AG04450 (cell line): ENCODE results near the gene MAML2. TPM values are rescaled to one million over a fixed set of nuclear protein-coding genes. Genes with fewer than 3 reads are reported as not detected.

Experiments used
- CTCF ChIA-PET: fragments of 300-600, 350-600 bp; formaldehyde crosslinking; extraction: SDS; loops from one replicate; lab custom pipeline; 2022; ENCODE audit warnings: antibody characterized with exemption, inconsistent platforms; lab: Charles Lee
- POLR2A ChIA-PET: fragments of 350-600 bp; formaldehyde crosslinking; extraction: SDS; loops from one replicate; lab custom pipeline; 2021; ENCODE audit warnings: antibody characterized with exemption, inconsistent platforms; lab: Yijun Ruan, JAX
- DNase-seq: peaks from one replicate; pipeline ENCODE4 v3.0.0-alpha.2; 2011; ENCODE audit warnings: low read depth, low spot score
- H3K27ac ChIP-seq: one replicate; pipeline ENCODE4 v1.5.1; 2012; ENCODE audit warnings: low read depth, low read length, control low read depth
- H3K27me3 ChIP-seq: one replicate; pipeline ENCODE4 v1.6.0; 2012; ENCODE audit warnings: low read length; ENCODE audit not compliant: control insufficient read depth, insufficient read depth
- H3K4me3 ChIP-seq: 2 replicates; pipeline ENCODE4 v1.5.1; 2011; ENCODE audit warnings: mild to moderate bottlenecking, low read depth, low read length, control low read depth
- H3K9me3 ChIP-seq: 2 replicates; pipeline ENCODE4 v1.5.1; 2012; ENCODE audit warnings: low read length; ENCODE audit not compliant: control insufficient read depth, insufficient read depth
- polyA plus RNA-seq: library from polyadenylated mRNA; depleted of rRNA; stranded (reverse); fragments of >200 nt; gene quantifications from 2 replicates; pipeline ENCODE4 v1.2.3, GENCODE V29; 2011
- TF ChIP-seq, protein P1 (sequence below): IDR thresholded peaks from 2 replicates; pipeline ENCODE4 v1.5.1; 2011; ENCODE audit warnings: low read depth, low read length, control low read depth, inconsistent platforms

MAML2 gene
- polyA plus RNA-seq, 1 experiment, result 23.0 TPM

DNA sequence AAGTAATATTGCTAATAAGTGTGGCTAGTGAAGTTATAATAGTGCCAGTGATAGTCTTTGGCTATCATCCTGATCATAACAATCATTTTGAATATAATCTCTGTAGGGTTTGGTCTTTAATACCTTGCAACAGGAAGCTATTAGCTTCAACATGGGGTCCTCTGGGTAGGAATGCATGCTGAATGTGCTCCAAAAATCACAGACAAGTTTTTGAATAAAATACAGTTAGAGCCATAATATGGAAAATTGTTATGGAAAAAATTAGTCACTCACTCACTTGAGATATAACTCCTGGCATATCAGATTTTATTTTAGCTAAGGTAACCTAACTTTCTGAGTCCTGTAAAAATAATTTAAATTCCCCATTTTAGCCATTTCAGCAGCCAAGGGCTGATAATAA lies 323.7 kb downstream of the MAML2 start:
- ChIA-PET POLR2A (no interaction called here), CTCF (interaction anchor here (0.5 to 1.2 kb wide), 3 partner anchors 24 to 324 kb away, joined by 3 to 4 read pairs (median 3); partner anchors contain the start of gene MAML2)
- no peak overlapping the region for H3K27ac ChIP-seq
- no peak for DNase-seq
- H3K9me3 ChIP-seq, result no peaks in the 10 kb centered on the region
- H3K27me3 ChIP-seq, result no peaks in the 10 kb centered on the region
- no peak overlapping the region for H3K4me3 ChIP-seq
- TF ChIP-seq, protein P1, sequence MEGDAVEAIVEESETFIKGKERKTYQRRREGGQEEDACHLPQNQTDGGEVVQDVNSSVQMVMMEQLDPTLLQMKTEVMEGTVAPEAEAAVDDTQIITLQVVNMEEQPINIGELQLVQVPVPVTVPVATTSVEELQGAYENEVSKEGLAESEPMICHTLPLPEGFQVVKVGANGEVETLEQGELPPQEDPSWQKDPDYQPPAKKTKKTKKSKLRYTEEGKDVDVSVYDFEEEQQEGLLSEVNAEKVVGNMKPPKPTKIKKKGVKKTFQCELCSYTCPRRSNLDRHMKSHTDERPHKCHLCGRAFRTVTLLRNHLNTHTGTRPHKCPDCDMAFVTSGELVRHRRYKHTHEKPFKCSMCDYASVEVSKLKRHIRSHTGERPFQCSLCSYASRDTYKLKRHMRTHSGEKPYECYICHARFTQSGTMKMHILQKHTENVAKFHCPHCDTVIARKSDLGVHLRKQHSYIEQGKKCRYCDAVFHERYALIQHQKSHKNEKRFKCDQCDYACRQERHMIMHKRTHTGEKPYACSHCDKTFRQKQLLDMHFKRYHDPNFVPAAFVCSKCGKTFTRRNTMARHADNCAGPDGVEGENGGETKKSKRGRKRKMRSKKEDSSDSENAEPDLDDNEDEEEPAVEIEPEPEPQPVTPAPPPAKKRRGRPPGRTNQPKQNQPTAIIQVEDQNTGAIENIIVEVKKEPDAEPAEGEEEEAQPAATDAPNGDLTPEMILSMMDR, result no peak

DNA sequence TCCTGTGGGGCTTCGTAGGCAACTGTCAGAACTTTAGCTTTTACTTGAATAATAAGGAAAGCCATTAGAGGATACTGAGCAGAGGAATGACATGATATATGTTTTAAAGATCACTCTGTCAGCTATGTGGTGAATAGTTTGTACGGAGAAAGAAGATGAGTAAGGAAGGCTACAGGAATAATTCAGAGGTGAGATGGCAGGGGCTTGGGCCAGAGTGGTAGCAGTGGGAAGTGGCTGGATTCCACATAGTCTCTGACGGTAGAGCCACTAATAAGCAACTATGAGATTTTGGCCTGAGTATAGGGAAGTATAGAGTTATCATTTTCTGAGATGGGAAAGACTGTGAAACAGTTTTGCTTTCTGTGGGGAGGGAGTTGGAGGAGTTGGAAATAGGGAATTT lies 325.1 kb downstream of the MAML2 start:
- no peaks in the 10 kb centered on the region for H3K9me3 ChIP-seq
- H3K4me3 ChIP-seq, result no peak overlapping the region
- no peak overlapping the region for H3K27ac ChIP-seq
- POLR2A ChIA-PET, result no interaction called here
- CTCF ChIA-PET, result interaction anchor here (0.9 kb wide), 1 partner anchor 325 kb away, joined by 5 read pairs; the partner anchor contains the start of gene MAML2
- TF ChIP-seq, protein P1, result no peak
- H3K27me3 ChIP-seq, result no peaks in the 10 kb centered on the region
- no peak for DNase-seq

DNA sequence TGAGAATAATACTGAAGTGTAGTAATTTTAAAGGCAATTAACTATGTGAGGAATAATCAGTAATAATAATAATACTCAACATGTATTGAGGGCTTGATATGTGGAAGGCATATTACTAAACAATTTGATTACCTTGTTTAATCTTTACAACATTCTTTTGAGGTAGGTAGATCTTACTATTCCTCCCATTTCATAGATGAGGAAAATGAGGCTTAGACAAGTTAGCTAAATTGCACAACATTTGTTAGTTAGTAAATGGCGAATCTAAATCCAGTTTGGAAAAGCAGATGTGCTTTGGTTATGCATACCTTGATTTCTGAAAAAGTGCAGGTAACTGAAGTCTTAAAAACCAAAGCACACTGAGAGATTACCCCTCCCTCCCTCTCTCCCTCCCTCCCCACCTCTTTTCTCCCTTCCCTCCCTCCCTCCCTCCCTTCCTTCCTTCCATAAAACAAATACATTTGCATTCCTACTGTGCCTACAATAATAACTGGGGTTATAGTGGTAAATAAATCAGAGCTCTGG lies 326.0 kb downstream of the MAML2 start:
- no peak overlapping the region for H3K27ac ChIP-seq
- POLR2A ChIA-PET, result no interaction called here
- CTCF ChIA-PET, result interaction anchor here (0.9 to 1.4 kb wide), 2 partner anchors 326 to 377 kb away, joined by 3 to 5 read pairs; partner anchors contain the start of gene MAML2
- DNase-seq, result no peak
- H3K9me3 ChIP-seq, result no peaks in the 10 kb centered on the region
- H3K4me3 ChIP-seq, result no peak overlapping the region
- TF ChIP-seq, protein P1, result no peak
- no peaks in the 10 kb centered on the region for H3K27me3 ChIP-seq

DNA sequence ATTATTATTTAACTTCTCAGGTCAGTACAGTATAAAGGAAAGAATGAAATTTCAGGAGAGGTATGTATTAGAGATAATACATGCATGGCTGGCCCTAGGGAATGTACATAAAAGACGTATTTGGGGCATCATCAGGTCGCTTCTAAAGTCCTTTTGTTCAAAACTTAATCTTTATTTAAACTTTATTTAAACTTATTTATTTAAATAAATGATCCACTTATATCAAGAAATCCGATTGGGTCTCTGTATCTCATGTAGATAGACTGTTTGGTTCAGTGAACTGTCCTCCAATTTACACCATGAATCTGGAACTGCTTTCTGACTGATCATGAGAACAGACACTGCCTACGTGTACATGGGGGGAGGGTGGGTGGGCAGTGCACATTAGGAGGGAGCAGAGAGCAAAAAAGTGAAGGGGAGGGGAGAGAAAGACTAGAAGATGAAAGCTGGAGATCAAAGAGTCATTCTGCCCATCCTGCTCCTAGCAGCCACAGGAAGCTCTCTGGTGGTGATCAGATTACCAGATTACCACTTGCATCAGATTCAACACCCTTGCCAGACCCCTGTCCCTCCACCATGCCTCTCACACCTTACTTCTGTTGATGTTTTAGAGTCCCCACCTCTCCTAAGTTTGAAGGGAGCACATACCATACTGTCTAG lies 327.0 kb downstream of the MAML2 start:
- no peak for DNase-seq
- Histone ChIP-seq H3K9me3 (no peaks in the 10 kb centered on the region), H3K27me3 (no peaks in the 10 kb centered on the region), H3K4me3 (no peak overlapping the region), H3K27ac (no peak overlapping the region)
- ChIA-PET CTCF (interaction anchor here (1.4 kb wide), 1 partner anchor 378 kb away, joined by 3 read pairs; no protein-coding TSS in a partner anchor), POLR2A (no interaction called here)
- TF ChIP-seq, protein P1, result no peak

DNA sequence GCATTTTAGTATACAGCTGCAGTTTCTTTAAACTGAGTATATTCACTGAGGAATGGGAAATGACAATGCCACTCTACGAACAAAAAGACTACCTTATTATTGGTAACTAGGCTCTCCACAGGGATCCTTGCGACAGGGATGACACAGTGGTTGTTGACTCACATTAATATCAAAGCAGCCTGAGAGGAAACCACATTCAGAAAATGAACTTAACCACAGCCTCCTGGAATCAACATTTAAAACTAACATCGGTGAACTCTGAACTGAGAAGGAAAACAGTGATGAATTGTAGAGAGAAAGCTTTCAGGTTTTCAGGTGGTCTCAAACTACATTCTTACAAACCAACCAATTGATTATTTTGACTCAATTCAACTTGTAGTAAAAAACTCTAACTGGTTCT lies 328.8 kb downstream of the MAML2 start:
- Histone ChIP-seq H3K27me3 (no peaks in the 10 kb centered on the region), H3K9me3 (no peaks in the 10 kb centered on the region), H3K4me3 (no peak overlapping the region), H3K27ac (no peak overlapping the region)
- DNase-seq, result no peak
- TF ChIP-seq, protein P1, result no peak
- ChIA-PET CTCF (interaction anchor here (0.5 to 2.0 kb wide), 6 partner anchors 8 to 329 kb away, joined by 3 to 5 read pairs (median 4); partner anchors contain the start of gene MAML2), POLR2A (no interaction called here)
